NOMO-1 treated with dmso at 0.1 percent for 144 hours (cell line): ENCODE data around the gene VDAC2.
"Not testable (repeated sequence)": the region's sequence is repeated elsewhere in the genome, so short reads cannot be mapped to it uniquely, and the experiment has no call there.

Experiments used
- DNase-seq: peaks from one replicate; lab custom pipeline; 2025; ENCODE audit not compliant: unreplicated experiment; lab: John Stamatoyannopoulos, UW

Gene VDAC2

DNA sequence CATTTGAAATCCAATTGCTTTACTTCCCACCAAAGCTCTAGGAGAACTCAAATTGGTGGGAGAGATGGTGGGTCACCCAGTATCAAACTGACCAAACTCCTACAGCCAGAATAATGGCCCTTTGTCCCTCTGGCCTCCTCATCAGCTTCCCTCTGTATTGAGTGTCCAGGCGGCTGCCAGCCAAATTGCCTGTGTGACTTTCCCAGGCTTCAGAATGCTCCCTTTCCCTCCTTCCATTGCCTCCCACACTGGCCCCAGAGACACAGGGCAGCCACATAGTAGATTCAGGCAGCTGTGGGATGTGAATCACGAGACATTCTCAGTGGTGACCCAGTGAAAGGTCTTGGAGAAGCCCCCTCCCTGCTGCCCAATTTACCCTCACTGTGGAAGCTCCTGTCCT, 12.7 kb upstream of the VDAC2 start:
- no peak for DNase-seq

DNA sequence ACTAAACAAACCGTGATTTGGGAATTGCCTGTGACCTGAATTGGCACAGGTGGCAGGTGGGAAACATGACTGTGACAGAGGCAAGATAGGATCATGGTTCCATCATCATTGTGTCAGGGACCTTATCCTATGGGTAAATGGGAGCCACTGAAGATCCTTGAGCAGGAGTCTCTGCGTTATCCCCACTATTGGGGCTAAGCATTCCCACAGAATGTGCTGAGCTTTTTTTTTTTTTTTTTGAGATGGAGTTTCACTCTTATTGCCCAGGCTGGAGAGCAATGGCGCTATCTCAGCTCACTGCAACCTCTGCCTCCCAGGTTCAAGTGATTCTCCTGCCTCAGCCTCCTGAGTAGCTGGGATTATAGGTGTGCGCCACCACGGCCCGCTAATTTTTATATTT, 10.6 kb upstream of the VDAC2 start:
- not testable (repeated sequence) for DNase-seq

DNA sequence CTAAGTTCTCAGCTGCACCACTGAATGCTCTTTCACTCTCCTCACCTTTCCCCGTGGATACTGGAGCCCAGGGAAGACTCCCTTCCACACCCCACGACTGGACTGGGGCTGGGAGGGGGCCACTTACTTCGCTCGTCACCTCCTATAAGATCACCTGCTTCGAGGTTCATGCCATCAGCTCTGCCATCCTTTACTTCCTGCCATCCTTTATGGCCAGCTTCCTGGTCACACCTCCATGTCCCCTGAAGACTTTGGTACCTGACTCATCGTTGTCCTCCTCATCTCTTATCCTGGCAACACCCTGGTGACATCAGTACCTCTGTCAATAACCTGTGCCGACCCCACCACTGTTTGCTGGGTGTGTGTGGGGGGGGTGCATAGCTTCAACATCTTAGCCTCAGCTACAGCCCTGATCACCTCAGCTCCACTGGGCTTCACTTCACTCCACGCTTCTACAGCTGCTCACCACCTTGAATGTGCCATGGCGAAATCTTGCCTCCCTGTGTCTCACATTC, 8.7 kb upstream of the VDAC2 start:
- DNase-seq = no peak

DNA sequence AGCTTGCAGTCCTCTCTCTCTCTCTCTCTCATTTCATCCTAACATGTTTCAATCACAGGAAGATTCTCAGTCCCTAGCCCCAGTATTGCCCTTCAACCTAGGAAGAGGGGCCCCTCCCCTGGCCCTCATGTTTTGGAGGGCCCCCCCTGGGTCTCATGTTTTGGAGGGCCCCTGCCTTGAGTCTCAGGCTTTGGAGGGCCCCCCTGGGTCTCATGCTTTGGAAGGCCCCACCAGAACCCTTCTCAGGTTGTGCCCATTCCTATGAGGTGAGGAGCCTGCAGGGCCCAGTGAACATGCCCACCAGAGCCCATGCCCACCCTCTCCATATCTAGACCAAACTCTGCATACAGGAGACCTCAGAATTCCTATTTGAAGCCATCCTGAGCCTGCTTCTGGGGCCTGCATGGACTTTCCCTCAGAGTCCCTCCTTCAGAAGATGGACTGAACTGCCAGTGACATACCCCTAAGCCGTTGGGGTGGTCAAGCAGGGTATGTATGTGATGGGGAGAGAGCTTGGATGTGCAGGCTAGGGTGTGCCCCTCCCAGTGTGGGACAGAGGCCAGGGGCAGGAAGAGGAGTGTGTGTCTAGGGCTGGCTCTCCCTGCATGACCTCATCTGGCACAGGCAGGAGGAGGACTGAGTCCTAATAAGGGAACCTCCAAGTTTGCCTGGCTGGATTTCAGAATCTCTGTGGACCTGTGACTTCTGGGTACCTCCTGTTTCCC, 8.1 kb upstream of the VDAC2 start:
- DNase-seq = no peak

DNA sequence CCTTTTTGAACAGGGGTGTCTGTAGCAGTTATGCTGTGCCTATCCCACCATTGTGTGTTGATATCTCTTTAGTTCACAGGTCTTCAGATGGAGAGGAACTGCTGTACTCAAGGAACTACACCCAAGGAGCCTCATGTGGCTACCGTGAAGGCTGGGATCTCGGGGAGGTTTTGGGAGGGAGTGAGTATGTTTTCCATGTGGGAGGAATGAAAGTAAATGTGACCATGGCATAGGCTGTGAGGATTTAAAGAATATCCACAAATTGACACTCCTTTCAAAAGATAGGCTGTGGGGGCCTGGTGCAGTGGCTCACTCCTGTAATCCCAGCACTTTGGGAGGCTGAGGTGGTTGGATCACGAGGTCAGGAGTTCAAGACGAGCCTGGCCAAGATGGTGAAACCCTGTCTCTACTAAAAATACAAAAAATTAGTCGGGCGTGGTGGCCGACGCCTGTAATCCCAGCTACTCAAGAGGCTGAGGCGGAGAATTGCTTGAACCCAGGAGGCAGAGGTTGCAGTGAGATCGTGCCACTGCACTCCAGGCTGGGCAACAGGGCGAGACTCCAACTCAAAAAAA, 7.5 kb upstream of the VDAC2 start:
- not testable (repeated sequence) for DNase-seq

DNA sequence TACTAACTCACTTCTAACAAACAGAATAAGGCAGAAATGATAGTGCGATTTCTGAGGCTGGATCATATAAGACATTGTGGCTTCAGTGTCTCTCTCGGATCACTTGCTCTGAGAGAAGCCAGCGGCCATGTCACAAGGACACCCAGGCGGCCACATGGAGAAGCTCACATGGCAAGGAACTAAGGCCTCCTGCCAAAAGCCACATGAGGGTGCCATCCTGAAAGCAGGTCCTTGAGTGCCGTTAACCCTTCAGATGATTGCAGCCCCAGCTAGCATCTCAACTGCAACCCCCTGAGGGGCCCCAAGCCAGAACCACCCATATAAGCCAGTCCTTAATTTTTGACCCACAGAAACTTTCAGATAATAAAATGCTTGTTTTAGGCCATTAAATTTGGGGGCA, 6.9 kb upstream of the VDAC2 start:
- no peak for DNase-seq

DNA sequence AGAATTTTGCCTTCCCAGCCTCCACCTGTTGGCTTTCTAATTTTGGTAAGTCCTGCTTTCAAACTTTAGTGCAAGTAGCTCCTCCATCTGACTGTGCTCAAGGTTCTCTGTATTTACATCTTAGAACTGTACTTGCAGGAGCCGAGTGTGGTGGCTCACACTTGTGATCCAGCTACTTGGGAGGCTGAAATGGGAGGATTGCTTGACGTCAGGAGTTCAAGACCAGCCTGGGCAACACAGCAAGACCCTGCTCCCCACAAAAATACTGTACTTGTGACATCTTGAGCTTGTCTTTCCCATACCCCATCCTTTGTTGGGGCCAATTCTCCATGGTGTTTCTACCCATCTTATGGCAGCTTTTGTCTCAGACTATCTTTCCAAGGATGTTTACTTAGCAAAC, 4.7 kb upstream of the VDAC2 start:
- DNase-seq = no peak

DNA sequence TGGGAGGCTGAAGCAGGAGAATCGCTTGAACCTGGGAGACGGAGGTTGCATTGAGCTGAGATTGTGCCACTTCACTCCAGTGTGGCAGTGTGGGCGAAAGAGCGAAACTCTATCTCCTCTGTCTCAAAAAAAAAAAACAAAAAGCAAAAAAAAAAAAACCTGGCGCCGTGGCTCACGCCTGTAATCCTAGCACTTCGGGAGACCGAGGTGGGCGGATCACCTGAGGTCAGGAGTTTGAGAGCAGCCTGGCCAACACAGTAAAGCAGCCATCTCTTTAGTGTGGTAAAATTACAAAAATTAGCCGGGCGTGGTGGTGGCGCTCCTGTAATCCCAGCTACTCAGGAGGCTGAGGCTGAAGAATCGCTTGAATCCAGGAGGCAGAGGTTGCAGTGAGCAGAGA, 4.0 kb upstream of the VDAC2 start:
- DNase-seq = not testable (repeated sequence)

DNA sequence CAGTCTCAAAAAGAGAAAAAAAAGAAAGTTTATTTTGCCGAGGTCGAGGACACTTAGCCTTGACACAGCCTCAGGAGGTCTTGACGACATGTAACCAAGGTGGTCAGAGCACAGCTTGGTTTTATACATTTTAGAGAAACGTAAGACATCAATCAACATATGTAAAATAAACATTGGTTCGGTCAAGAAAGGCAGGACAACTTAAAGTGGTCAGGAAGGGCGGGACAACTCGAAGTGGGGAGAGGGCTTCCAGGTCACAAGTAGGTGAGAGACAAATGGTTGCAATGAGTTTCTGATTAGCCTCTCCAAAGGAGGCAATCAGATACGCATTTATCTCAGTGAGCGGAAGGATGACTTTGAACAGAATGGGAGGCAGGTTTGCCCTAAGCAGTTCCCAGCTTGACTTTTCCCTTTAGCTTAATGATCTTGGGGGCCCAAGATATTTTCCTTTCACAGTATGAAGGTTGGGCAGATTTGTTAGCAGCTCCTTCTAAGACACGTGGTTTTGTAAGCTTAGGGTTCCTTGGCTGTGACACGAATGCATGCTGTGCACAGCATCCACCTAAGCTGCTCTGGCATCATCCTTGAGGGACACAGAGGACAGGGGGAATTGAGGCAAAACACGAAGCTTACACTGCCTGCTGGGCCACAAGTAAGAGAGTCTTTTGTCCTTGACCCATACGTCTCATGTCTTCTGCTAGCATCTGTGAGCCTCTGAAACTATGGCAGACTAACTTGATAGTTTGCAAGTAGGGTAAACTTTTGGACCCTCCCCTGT, 3.3 kb upstream of the VDAC2 start:
- no peak for DNase-seq

DNA sequence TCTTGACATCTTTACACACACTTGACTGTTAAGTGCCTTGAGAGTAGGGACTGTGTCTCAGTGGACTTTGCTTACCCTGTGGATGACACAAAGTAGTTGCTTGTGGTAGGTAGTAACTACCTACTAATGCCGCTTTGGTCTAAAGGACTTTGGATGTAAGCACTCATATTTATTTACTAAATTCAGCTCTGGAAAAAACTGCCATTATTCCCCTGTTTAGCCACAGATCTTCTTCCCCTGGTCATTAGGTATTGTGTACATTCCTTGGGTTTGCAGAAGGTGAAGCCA, 2.8 kb upstream of the VDAC2 start:
- DNase-seq = no peak

DNA sequence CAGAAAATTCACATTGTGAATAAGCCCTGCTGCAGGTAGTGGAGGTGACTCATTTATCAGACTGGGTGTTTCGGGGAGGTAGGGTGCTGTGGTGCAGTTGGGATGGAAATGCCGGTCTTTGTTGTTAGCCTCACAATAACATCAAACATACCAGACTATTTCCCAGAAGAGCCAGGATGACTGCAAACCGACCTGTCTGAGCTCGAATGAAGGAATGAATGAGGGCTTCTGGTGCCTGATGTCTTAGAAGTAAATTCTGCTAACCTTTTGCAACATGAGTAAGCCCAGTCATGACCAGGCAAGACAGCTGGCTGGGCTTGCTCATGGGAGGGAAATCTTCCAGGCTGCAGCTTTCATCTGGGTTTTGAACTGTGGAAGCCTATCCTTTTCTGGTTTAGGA, 2.4 kb upstream of the VDAC2 start:
- no peak for DNase-seq

DNA sequence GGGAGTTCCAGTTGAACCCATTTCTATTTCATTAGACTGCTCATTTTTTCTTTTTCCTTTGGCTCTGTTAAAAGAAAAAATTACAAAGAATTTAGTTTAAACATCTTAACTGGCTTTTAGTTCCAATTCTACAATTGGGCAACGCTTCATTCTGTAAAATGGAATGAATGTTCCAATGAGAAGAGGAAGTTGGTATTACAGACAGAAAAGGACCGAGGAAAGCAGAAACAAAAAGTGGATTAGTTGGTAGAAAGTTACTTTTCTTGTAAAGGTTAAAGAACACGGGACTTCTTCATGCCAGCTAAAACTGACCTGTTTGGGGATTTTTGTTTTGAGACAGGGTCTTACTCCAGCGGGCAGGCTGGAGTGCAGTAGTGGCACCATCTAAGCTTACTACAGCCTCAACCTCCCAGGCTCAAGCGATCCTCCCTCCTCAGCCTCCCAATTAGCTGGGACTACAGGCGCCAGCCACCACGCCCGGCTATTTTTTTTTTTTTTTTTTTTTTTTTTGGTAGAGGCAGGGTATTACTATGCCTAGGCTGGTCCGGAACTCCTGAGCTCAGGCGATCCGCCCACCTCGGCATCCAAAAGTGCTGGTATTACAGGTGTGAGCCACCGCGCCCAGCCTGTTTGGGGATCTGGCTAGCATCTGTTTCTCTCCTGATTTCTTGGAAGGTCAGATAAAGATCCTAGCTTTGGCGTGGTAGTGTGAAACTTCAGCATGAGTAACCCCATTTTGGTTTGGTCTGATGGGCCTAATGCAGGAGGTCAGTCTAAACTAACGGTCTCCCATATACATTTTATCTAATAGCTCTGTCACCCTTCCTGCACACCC, 1.3 kb upstream of the VDAC2 start:
- DNase-seq = no peak

DNA sequence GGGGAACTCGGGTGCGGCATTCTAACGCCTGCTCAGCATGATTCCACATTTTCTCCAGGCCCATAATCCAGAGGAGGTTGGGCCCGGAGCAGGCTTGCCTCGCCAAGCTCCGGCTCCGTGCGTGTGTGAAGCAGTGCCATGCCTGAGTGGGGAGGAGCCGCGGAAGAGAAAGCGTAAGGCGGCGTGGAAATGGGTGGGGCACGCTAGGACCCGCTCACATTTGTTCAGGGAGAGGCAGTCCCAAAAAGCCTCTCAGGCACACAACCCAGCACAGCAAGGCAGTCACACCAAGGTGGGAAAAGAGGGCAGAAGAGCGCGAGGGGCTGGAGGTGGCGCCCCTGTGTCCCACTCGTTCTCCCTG, 695 bp upstream of the VDAC2 start:
- DNase-seq = peak; percentile 61

DNA sequence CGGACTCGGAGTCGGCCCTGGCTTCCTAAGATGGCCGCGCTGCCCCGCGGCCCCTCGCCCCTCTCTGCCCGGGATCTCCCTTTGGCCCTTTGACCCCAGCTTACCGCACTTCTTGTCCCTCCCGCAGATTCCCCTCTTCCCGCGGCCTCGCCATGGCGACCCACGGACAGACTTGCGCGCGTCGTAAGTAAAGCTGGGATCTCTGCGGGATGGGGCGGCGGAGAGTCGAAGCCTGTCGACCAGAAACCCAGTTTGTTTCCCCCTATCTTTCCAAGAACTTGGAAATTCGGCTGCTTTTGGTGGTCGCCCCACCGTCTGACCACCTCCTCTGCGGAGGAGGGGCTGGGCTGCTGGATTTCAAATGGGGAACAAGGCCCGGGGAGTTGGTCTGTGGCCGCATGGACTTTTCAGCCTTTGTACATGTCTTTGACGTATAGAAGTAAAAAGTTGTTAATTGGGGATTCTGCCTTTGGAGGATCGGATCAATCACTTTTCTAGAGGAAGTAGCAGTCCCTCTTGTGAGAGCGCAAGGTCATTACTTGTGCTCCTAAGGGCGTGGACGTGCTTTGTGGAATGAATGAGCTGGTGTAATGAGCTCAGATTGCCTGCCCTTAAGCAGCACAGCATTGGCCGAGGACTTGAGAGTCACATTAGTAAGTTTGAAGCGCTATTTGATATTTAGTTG, 553 bp downstream of the VDAC2 start:
- DNase-seq = no peak

DNA sequence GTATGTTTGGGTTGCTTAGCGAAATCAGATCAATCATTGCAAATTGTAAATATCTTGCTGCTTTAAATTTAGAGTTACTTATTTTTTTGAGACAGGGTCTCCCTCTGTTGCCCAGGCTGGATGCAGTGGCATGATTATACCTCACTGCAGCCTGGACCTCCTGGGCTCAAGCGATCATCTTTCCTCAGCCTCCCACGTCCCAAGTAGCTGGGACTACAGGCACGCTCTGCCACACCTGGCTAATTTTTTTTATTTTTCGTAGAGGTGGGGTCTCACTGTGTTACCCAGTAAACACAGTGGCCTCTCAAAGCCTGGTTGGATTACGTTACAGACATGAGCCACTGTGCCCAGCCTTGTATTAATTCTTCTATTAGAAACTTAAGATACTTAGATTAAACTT, 1.7 kb downstream of the VDAC2 start:
- no peak for DNase-seq

DNA sequence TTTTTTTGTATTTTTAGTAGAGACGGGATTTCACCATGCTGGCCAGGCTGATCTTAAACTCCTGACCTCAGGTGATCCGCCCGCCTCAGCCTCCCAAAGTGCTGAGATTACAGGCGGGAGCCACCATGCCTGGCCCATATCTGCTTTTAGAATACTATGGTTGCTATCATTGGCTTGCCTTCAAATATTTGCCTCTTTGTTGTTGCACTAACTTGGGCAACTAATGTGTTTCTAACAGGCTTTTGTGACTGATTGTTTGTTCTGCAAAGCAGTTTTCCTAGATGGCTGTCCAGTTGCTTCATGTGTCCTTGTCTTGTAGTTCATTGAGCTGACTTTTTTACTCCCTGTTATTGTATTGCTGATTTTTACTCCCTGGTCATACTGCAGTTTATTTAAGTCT, 9.7 kb downstream of the VDAC2 start:
- DNase-seq = no peak

DNA sequence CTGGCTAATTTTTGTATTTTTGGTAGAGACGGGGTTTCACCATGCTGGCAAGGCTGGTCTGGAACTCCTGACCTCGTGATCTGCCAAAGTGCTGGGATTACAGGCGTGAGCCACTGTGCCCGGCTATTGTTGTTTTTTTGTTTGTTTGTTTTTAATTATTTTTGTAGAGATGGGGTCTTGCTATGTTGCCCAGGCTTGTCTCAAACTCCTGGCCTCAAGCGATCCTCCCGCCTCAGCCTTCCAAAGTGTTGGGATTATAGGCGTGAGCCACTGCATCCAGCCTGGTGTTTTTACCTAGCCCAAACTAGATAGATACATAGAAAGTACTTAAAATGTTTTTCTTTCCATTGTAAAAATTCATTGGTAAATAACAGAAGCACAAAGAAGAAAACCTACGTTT, 10.9 kb downstream of the VDAC2 start:
- not testable (repeated sequence) for DNase-seq

DNA sequence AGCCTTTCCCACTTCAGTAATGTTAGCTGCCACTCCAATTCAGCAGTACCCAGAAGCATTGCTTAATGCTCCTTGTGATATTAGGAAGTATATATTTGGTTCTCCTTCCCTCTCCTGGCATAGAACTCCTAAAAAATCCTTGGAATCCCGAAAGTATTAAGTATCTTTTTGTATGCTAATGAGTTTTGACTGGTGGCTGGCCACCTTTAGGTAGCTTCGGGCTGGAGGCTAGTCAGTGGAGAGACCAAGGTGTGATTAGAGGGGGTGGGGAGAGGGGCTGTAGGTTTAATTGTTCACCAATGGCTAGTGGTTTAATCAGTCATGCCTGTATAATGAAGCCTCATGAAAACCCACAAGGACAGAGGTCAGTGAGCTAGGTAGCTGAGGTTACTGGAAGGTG, 12.9 kb downstream of the VDAC2 start:
- DNase-seq = no peak

DNA sequence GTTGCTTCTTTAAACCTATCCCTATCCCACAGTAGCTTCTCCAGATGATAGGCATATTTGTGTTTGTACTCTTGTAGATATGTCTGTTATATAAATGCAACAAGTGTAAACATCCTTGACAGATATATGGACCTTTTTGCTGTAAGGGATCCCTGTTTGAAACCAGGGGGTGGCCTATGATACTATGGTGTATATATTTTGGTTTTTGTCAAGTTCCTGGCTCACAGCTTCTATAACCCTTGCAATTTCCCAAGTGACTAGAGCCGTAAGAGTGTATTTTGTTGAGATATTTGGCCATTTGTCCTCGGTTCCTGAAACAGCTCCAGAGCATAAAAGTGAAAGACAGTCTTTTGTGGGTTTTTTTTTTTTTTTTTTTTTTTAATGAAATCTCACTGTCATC, 15.5 kb downstream of the VDAC2 start:
- DNase-seq = no peak

DNA sequence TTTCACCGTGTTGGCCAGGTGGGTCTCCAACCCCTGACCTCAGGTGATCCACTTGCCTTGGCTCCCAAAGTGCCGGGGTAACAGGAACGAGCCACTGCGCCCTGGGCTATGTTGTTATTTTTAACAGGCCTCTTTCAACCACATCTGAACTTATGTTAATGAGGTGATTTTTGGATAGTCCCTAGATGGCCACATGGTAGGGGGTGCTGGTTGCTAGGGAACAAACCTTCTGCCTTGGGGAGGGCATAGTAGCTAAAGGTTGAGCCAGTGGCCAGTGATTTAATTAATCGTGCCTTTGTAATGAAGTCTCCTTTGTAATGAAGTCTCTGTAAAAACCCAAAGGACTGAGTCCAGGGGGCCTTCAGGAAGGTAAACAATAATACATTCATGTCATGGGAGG, 16.1 kb downstream of the VDAC2 start:
- no peak for DNase-seq

DNA sequence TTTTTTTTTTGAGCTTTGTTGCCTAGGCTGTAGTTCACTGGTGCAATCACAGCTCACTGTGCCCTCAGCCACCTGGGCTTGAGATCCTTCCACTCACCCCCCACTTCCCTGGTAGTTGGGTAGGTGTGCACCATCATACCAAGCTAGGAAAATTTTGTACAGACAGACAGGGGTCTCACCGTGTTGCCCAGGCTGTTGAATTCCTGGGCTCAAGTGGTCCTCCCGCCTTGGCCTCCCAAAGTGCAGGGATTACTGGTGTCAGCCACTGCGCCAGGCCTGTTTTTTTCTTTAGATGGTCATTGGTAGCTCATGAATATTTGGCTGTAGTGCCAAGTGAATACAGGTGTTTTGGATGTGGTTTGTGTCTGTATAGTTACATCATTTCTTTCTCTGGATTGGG, 17.7 kb downstream of the VDAC2 start:
- no peak for DNase-seq
